A549 treated with AZD2906 at 1 μM for 4 hours (cell line): ENCODE measurements around the gene NWD2. TPM values are rescaled to one million over a fixed set of nuclear protein-coding genes. Genes with fewer than 3 reads are reported as not detected.

Experiments
- total RNA-seq: library from RNA; stranded (reverse); fragments of 200-300 nt; extraction: Qiagen RNA extraction; gene quantifications from 5 replicates; pipeline ENCODE4 v1.2.3, GENCODE V29; 2022

Gene NWD2
- 0.01 TPM in 1 of 5 replicates, not detected in the others for total RNA-seq

GRCh38 chr4:37244583-37245390, at the start of gene NWD2:
TSS of gene NWD2 (plus strand) at chr4:37244743. CDS start at chr4:37245068, 325 bp downstream.

